Ammon's horn (tissue), 1 donor: ENCODE results near the gene GALR3.

ENCODE experiments used
- DNase-seq: peaks from one replicate; pipeline ENCODE4 v3.0.0-alpha.2; 2016; ENCODE audit warnings: low spot score

Gene GALR3

DNA sequence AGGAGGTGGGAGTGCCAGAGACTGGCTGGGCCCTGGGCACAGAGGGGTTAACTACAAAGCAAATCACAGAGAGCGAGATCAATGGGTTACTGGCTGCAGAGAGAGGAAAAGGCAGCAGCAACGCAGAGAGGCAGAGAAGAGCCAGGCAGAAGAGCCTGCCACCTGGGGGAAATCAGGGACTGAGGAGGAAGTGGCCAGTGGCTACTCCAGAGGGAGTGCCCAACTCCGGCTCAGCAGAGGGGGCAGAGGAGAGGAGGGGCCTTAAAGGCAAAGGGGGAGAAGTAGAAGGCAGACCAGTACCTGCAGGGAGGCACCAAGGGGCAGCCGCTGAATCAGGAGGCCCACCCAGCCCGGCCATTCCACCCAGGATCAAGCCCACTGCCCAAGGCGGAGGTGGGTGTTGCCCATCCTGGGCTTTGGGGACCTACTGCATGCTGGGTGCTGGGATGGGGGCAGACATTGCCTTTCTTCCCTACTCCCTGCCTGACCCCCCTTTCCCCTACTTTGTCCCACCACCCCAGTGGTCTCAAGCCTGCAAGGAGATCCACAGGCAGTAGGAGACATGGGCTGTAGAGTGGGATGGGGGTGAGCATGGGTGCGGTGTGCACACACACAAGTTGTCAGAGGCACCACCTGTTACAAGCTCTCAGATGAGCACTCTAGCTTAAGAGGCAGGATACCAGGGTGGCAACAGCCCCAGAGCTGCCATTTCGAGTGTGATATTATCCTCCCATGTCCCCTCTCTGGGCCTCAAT, 926 bp upstream of the GALR3 start:
- no peak for DNase-seq

DNA sequence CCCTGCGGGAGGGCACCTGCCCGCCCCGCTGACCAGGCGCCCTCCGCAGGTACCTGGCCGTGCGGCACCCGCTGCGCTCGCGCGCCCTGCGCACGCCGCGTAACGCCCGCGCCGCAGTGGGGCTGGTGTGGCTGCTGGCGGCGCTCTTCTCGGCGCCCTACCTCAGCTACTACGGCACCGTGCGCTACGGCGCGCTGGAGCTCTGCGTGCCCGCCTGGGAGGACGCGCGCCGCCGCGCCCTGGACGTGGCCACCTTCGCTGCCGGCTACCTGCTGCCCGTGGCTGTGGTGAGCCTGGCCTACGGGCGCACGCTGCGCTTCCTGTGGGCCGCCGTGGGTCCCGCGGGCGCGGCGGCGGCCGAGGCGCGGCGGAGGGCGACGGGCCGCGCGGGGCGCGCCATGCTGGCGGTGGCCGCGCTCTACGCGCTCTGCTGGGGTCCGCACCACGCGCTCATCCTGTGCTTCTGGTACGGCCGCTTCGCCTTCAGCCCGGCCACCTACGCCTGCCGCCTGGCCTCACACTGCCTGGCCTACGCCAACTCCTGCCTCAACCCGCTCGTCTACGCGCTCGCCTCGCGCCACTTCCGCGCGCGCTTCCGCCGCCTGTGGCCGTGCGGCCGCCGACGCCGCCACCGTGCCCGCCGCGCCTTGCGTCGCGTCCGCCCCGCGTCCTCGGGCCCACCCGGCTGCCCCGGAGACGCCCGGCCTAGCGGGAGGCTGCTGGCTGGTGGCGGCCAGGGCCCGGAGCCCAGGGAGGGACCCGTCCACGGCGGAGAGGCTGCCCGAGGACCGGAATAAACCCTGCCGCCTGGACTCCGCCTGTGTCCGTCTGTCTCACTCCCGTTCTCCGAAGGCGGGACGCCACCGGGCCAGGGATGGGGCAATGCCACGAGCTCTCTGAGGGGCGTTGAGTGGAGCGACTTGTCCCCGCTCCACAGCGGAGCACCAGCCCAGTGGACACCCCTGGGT, 1.8 kb downstream of the GALR3 start:
- DNase-seq: no peak

DNA sequence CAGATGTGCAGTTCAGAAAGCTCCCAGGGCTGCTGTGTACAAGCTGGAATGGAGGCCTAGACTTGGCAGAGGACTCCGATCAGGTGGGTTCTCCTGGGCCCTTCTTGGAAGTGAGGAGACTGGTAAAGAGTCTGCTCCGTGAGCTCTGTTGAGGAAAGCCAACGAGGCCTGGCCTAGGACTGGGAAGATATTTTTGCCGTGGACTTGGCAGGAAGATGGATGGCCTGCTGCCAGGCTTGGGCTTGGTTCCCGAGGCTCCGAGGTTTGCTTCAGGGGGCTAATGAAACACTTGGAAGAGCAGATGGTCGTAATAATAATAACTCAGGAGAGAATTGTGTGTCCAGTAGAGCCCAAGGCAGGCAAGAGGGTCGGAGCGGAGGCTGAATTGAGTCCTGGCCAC, 3.9 kb downstream of the GALR3 start:
- DNase-seq: peak; percentile 76

DNA sequence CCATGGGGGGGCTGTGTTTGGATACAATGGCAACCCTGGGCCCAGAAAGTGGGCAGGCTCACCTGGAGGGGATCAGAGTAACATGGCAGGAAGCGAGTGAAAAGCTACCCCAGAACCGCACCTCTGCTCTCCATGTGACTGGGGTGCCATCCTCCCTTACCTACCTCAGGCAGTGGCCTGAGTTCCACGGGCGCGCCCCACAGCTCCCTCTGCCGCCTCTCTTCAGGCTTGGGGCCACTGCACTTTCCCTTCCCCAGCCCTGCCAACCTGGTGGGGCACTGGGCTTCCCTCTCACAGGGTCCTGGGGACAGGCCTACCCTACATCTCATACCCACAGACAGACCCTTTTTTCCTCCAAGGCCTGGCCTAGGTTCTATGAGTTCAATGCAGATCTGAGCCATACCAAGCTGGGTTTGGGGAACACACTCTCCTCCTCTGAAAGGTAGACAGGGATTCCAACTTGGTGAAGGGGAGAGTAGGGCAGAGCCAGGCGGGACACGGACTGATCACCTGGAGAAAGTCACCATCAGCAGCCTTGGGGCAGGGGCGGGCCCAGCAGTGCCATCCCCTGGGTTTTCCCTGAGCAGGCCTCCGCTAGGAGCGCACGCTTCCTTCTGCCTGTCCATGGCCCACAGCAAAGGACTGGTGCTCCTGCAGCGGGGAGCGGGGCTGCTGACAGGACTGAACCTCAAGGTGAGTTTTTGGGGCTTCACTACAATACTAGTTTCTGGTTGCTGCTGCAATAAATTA, 7.1 kb downstream of the GALR3 start:
- no peak for DNase-seq

DNA sequence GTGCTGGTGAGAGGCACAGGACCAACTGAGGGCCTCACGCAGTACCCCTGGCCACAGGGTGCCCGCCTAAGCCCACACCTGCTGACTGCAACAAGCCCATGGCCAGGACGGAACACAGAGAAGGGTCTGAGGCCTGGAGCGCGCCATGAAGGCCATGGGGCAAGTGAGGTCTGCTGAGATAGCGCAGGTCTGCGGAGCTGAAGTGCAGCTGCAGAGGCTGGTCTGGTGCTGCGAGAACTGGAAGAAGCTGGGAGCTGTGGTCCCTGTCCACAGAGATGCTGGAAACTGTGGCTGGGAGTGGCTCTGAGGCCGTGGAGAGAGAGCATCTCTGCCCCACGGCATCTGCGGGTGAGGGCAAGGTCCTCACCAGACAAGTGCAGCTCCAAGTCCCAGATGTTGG, 8.3 kb downstream of the GALR3 start:
- no peak for DNase-seq

DNA sequence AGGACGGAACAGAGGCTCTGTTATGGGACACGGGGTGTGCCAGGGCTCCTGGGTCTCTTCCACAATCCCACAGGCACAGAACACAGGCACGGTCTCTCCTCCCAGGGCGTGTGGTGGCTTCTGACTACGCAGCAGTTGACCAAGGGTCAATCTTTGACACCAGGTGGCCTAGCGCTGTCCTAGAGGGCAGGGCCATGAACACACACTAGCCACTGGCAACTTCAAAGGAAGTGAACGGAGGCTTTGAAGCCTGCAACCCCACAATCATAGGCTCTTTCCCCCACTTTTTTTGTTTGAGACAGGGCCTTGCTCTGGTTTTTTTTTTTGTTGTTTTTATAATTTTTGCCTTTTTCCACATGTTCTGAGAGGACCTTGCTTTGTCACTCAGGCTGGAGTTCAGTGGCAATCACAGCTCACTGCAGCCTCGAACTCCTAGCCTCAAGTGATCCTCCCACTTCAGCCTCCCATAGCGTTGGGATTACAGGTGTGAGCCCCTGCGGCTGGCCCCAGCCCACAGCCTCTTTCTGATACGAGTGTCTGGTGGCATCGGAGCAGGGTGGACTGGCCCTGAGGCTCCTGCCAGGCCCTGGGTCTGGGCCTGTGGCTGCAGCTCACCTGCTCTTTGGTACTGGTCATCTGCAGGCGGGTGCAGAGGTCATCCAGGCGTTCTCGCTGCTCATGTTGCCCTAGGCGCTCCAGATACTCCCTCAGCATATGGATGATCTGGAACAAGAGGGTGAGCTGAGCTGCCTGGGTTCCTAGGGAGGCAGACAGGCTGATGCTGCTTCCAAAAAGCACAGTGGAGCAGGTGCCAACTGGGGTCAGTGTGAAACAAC, 9.1 kb downstream of the GALR3 start:
- no peak for DNase-seq

DNA sequence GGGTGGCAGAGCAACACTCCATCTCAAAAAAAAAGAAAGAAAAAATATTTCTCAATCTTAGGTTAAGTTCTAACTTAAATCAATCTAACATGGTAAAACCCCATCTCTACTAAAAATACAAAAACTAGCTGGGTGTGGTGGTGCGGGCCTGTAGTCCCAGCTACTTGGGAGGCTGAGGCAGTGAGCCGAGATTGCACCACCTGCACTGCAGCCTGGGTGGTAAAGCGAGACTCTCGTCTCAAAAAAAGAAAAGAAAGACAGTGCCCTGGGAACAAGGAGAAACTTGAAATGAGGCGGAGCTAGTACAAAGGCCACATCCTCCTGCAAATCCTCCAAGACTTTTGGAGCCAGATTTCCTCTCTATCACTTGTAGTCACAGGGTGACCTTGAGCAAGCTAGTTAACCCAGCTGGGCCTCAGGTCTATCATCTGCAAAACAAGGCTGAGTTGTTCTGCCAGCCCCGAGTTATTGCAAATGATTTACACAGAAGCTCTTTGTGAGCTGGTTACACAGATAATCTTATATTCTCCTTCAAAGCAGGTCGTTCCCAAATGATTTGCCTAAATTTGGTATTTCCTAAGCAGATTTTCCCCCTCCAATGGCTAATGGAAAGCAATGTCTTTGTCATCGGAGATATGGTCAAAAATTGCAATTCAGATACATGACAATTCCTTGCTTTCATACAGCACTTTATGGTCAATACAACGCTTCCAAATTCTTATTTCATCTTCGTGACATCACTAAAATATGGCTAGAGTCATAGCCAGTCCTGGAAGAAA, 19.0 kb downstream of the GALR3 start:
- DNase-seq: no peak

DNA sequence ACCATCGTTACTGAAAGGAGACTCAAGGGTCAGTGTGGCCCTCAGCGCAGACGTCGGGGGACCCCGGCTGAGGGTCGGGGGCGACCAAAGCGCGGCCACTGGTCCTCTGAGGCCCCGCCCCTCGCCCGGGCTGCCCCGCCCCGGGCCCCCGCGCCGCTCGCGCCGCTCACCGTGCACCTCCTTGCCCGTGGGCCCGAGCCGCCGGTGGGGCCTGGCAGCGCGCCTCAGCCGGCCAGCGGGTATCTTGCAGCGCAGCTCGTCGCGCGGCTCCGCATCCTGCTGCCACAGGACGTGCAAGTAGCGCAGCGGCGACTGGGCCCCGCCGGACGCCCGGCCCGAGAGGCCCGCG, 20.5 kb downstream of the GALR3 start:
- no peak for DNase-seq

DNA sequence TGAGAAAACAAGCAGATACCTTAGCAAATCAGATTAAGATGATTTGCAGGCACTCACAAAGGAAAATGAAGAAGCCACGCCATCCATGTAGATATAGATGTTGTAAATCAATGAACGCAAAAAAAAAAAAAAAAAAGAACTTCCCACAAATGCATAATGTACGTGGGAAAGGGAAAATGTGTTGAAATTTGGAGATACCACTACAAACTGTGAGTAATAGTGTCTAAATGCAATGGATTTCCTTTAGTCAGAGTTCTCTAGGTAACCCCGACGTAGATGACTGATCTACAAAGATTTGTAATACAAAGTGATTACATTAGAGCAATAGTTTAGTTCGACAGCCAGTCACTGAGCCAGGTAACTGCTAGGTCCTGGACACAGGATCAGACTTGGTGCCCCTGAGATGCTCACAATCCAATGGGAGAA, 21.7 kb downstream of the GALR3 start:
- DNase-seq: no peak

DNA sequence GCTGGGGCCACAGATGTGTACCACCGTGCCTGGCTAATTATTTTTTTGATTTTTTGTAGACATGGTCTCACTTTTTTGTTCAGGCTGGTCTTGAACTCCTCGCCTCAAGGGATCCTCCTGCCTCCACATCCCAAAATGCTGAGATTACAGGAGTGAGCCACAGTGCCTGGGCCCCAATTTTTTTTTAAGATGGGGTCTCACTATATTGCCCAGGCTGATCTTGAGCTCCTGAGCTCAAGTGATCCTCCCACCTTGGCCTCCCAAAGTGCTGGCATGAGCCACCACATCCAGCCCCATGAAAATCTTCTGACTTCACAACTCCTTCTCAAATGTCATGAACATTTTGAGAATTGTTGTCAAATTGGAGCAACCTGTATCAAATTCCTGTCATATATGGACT, 23.3 kb downstream of the GALR3 start:
- DNase-seq: no peak

DNA sequence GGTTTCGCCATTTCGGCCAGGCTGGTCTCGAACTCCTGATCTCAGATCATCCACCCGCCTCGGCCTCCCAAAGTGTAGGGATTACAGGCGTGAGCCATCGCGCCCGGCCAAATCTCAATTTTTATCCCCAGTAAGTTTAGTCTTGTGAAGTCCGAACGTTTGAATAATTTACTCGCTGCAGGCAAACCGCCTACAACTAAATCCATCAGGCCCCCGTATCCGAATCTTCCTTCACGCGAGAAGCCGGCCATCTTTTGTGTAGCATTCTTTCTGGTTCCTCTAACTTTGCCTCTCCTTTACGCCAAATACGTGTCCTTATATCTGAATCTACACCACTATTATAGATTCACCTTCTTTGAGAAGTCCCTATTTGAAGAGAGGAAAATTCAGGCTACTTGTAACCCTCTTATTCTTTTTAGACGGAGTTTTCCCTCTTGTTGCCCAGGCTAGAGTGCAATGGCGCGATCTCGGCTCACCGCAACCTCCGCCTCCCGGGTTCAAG, 25.5 kb downstream of the GALR3 start:
- no peak for DNase-seq

DNA sequence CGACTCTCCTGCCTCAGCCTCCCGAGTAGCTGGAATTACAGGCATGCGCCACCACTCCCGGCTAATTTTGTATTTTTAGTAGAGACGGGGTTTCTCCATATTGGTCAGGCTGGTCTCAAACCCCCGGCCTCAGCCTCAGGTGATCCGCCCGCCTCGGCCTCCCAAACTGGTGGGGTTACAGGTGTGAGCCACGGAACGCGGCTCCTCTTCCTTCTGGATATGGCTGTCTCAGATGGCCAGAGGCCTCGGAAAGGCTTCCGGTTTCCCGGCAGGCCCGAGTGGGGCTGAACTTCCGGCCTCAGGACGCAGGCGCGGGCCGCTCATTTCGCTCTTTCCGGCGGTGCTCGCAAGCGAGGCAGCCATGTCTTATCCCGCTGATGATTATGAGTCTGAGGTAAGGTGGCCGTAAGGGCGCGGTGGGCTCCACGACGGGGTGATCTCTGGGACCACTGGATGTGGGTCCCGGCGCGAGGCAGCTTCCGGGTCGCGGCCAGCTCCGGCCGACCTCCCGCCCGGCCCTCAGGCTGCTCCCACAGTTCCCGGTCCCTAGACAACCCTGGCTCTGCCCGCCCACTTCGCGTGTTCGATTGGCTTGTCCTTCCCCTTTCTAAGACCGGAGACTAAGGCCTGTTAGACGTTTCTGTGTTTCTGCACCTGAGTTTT, 26.0 kb downstream of the GALR3 start, which contains the start of gene EIF3L:
Gene EIF3L (plus strand): TSS at position 331 of the 663 bp plus-strand sequence. CDS start 31 bp downstream, at position 362.
- DNase-seq: peak; percentile 91

DNA sequence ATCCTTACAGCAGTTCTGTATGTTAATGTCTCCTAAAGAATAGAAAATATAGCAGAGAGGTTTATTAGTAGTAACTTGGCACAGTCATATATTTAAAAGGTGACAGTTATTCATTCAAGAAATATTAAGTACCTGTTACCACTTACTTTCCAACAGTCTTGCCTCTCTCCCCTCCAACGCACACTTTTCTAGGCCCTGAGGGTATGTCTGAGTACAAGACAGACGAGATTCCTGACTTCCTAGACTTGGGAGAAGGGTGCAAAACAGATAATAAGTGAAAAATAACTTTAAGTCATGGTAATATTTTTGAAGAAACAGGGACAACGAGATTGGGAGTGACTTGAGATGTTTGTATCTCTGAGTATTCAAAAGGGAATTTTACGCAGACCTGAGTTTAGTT, 27.6 kb downstream of the GALR3 start:
- no peak for DNase-seq

DNA sequence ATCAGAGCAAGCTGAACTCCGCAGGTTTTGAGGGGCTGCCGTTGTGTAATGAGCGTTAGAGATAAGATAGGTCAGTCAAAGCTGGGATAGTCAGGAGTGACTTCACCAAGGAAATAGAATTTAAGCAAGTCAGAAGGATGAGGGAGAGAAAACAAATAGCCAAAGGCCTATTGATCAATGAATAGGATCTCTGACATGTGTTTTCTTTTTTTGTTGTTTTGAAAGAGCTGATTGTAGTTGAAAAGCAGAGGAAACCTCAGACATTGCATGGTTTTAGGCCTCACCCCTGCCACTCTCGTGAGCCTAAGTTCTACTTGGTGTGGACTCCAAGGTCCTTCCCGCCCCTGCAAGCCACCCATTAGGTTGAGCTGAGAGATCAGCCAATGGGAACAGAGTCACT, 29.2 kb downstream of the GALR3 start:
- DNase-seq: no peak

DNA sequence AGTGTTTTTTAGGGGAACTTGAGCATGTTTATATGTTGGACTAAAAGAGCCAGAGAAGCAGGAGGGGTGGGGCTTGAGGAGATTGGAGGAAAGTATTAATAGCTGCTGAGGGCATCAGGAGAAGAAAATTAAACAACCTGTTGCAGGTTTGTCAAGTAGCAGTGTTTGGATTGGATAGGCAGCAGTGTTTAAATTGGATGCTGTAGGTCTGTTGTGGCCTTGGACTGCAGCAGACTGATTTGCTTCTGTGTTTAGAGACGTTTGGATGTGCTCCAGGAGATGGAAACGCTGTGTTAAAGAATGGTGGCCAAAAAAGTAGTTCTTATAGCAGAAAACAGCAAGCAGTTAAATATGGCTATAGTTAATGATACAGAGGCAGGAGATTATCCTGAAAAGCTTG, 31.8 kb downstream of the GALR3 start:
- no peak for DNase-seq

DNA sequence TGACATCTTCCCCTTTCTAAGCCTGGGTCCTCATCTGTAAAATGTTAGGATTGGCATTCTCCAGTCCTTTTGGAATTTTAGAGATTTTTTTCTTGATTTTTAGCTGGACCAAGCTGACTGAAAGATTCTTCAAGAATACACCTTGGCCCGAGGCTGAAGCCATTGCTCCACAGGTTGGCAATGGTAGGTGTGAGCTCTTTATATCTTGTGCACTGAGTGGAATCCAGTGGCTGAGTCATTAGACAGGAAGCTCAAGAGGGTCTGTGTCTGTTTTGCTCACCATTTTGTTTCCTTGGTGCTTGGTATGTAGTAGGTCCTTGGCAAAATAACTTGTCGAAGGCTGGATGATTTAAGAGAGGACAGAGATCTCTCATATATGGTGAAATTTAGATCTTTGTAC, 32.3 kb downstream of the GALR3 start:
- DNase-seq: no peak

DNA sequence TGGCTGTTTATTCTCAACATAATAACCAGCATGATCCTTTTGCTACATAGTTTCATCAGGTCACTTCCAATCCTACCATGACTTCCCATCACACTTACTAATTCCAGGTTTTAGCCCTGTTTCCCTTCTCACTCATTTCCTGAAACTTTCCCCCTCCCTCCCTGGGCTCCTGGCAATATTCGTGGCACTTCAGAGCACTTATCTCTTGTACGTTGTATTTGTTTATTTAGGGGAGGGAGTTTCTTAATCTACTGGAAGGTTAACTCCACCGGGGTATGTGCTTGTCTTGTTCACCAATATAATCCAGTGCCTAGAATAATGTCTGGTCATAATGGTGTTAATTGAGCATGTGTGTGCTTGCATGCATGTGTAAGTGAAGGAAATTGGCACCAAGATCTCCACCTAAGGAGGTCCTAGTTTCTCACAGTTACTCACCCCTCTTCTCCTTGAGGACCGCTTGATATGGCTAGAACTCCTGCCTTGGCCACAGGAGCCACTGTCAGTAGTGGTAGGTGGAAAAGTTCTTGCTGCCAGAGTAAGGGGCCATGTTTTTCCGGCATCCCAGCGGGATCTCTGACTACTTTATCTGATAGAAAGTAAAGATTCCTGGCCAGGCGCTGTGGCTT, 37.7 kb downstream of the GALR3 start:
- no peak for DNase-seq

DNA sequence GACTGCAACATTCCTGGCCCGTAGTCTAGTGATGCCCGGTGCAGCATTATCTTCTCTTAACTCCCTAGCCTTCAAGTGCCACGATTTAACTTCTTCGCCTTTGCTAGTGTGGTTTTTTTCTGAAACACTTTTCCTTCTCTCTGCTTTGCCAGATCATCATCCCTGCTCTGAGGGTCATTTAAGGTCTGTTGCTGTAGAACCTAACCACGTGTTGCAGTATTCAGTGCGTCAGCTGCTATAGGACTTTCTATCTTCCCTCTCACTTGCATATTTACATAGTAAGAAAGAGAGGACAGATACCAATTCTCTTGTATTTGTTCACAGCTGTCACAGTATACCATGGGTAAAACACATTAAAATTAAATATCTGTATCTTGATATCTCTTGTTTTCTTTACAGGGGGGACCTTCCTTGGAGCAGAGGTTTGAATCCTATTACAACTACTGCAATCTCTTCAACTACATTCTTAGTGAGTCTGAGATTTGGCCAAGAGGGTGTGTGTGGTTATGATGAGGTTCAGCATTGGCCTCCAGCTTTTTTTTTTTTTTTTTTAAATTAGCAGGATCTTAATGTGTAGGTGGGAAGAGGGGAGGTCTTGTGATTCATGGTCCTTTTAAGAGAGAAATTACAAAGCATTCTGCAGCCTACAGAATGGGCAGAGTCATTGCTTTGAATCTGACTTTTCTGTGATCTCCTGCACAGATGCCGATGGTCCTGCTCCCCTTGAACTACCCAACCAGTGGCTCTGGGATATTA, 39.6 kb downstream of the GALR3 start:
- DNase-seq: no peak

DNA sequence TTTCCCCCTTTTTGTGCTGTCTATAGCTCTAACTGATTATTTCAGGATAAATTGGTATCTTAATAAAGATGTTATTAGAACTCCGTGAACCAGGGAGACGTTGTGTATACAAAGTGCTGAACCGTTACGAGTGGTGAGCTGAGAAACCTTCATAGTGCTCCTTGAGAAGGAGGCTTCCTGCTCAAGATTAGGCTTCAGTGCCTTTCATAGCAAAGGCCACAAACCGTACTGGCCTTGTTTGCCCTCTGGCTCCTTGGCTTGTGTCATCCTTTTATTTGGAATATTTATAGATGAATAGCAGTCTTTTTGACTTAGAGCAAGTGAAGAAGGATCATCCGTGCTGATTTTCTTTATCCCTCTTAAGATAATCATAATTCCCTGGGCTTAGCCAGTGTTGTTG, 42.3 kb downstream of the GALR3 start:
- DNase-seq: no peak
